Left ventricle myocardium inferior (tissue), 1 donor: ENCODE data around the gene CCNT2. TPM values are rescaled to one million over a fixed set of nuclear protein-coding genes. Genes with fewer than 3 reads are reported as not detected.
"Not testable (repeated sequence)": the region's sequence is repeated elsewhere in the genome, so short reads cannot be mapped to it uniquely, and the experiment has no call there.

Source experiments
- DNase-seq: peaks from one replicate; pipeline ENCODE4 v3.0.0-alpha.2; 2020
- H3K27ac ChIP-seq: fragments of 200-600 bp; replicated peaks from 2 replicates; pipeline ENCODE4 v1.8.0; 2021
- H3K27me3 ChIP-seq: fragments of 200-600 bp; 2 replicates; pipeline ENCODE4 v1.8.0; 2021; ENCODE audit warnings: low read depth
- H3K36me3 ChIP-seq: fragments of 200-600 bp; 2 replicates; pipeline ENCODE4 v1.8.0; 2021
- H3K4me1 ChIP-seq: fragments of 200-600 bp; 2 replicates; pipeline ENCODE4 v1.8.0; 2021
- H3K4me3 ChIP-seq: fragments of 200-600 bp; 2 replicates; pipeline ENCODE4 v1.8.0; 2021; ENCODE audit warnings: mild to moderate bottlenecking, moderate library complexity
- H3K9me3 ChIP-seq: fragments of 200-600 bp; replicated peaks from 2 replicates; pipeline ENCODE4 v1.8.0; 2021
- CTCF ChIP-seq: fragments of 200-600 bp; IDR thresholded peaks from 2 replicates; pipeline ENCODE4 v1.8.0; 2021; ENCODE audit warnings: antibody characterized with exemption, mild to moderate bottlenecking, borderline replicate concordance
- intact Hi-C: fragments of 100-400 bp; cut with micrococcal nuclease; formaldehyde crosslinking; loops from one replicate; pipeline ENCODE4 v1.11.0; 2022
- total RNA-seq: library from RNA; stranded (reverse); fragmentation: NEBNext Ultra II Directional; extraction: Animal tissue kit (Norgen Biotek cat#: 25700); gene quantifications from one replicate; pipeline ENCODE4 v1.2.1, GENCODE V29; 2021
- donor health status: DM: no; HTN: yes; CAD: no; lungs with severe emphysema.

Gene CCNT2
- total RNA-seq, 1 donor from 2014 or later = 16.9 TPM

- DNase-seq = no peak
- H3K27me3 ChIP-seq = no peaks in the 10 kb centered on the region
- TF ChIP-seq CTCF = no peak
- intact Hi-C loops = no loop called here
- no peaks in the 10 kb centered on the region for H3K4me1 ChIP-seq
- H3K9me3 ChIP-seq = no peaks in the 10 kb centered on the region
- no peak overlapping the region for H3K27ac ChIP-seq
- no peak overlapping the region for H3K4me3 ChIP-seq
- H3K36me3 ChIP-seq = no peaks in the 10 kb centered on the region
Measured at GRCh38 chr2:134900151-134900550, 18.5 kb upstream of the CCNT2 start.

GRCh38 chr2:134903701-134904100 lies 14.9 kb upstream of the CCNT2 start:
- H3K4me3 ChIP-seq, H3K4me1 ChIP-seq, H3K27me3 ChIP-seq, DNase-seq, H3K36me3 ChIP-seq, intact Hi-C loops, H3K27ac ChIP-seq: not testable (repeated sequence)
- H3K9me3 ChIP-seq = peaks cover 12% of the 10 kb centered on the region

GRCh38 chr2:134905168-134905567 lies 13.5 kb upstream of the CCNT2 start:
- no peaks in the 10 kb centered on the region for H3K36me3 ChIP-seq
- no peak for DNase-seq
- no peaks in the 10 kb centered on the region for H3K27me3 ChIP-seq
- no peak overlapping the region for H3K27ac ChIP-seq
- H3K9me3 ChIP-seq = peaks cover 12% of the 10 kb centered on the region
- no peak for TF ChIP-seq CTCF
- no peak overlapping the region for H3K4me3 ChIP-seq
- no peaks in the 10 kb centered on the region for H3K4me1 ChIP-seq
- intact Hi-C loops = no loop called here

- no peaks in the 10 kb centered on the region for H3K36me3 ChIP-seq
- peaks cover 12% of the 10 kb centered on the region for H3K9me3 ChIP-seq
- no peaks in the 10 kb centered on the region for H3K27me3 ChIP-seq
- intact Hi-C loops = no loop called here
- no peak overlapping the region for H3K27ac ChIP-seq
- H3K4me3 ChIP-seq = no peak overlapping the region
- DNase-seq = no peak
- H3K4me1 ChIP-seq = no peaks in the 10 kb centered on the region
- TF ChIP-seq CTCF = no peak
Measured at GRCh38 chr2:134906726-134907125, 11.9 kb upstream of the CCNT2 start.

- H3K27ac ChIP-seq, H3K36me3 ChIP-seq, H3K27me3 ChIP-seq, intact Hi-C loops, H3K4me1 ChIP-seq, H3K4me3 ChIP-seq, DNase-seq: not testable (repeated sequence)
- H3K9me3 ChIP-seq = peaks cover 12% of the 10 kb centered on the region
Measured at GRCh38 chr2:134907441-134908116, 11.0 kb upstream of the CCNT2 start.

GRCh38 chr2:134910763-134911399 lies 7.7 kb upstream of the CCNT2 start:
- no peaks in the 10 kb centered on the region for H3K36me3 ChIP-seq
- H3K4me1 ChIP-seq = no peaks in the 10 kb centered on the region
- no peak for DNase-seq
- intact Hi-C loops = no loop called here
- H3K27ac ChIP-seq = no peak overlapping the region
- H3K4me3 ChIP-seq = no peak overlapping the region
- H3K27me3 ChIP-seq = no peaks in the 10 kb centered on the region
- no peak for TF ChIP-seq CTCF
- H3K9me3 ChIP-seq = peaks cover 22% of the 10 kb centered on the region
